Testis (tissue), 3 donors: ENCODE data around the gene TCF20. TPM values are rescaled to one million over a fixed set of nuclear protein-coding genes. Genes with fewer than 3 reads are reported as not detected.

Experiments
- DNase-seq: peaks from one replicate; pipeline ENCODE4 v3.0.0-alpha.2; 2019
- H3K27ac ChIP-seq, 2 donors: fragments of 200-600 bp; sonication (generic); one replicate each; pipeline ENCODE4 v1.5.1; 2019
- H3K27me3 ChIP-seq: fragments of 200-600 bp; sonication (generic); one replicate; pipeline ENCODE4 v1.5.1; 2019
- H3K36me3 ChIP-seq: fragments of 200-600 bp; sonication (generic); one replicate; pipeline ENCODE4 v1.5.1; 2017; ENCODE audit warnings: low read depth; ENCODE audit errors: missing control alignments
- H3K4me1 ChIP-seq: fragments of 200-600 bp; sonication (generic); one replicate; pipeline ENCODE4 v1.5.1; 2019
- H3K4me3 ChIP-seq, 2 donors: fragments of 200-600 bp; sonication (generic); one replicate each; pipeline ENCODE4 v1.5.1; 2017 to 2019
- H3K9me3 ChIP-seq: fragments of 200-600 bp; sonication (generic); one replicate; pipeline ENCODE4 v1.5.1; 2017
- CTCF ChIP-seq, 3 experiments: fragments of 450-650 bp in 2 of 3; fragments of 200-600 bp in 1 of 3; sonication (generic) in 1 of 3; IDR thresholded peaks; one replicate each; pipeline ENCODE4 v1.5.1; 2016 to 2019; ENCODE audit warnings: antibody characterized with exemption in 3 of 3, mild to moderate bottlenecking in 2 of 3, moderate library complexity in 1 of 3
- POLR2A ChIP-seq: fragments of 450-650 bp; IDR thresholded peaks from one replicate; pipeline ENCODE4 v1.6.1; 2017; ENCODE audit warnings: antibody characterized with exemption, mild to moderate bottlenecking, moderate library complexity
- WGBS, 2 donors: methylation state at CpG; one replicate each; pipeline ENCODE4 v1.1.5; 2018; 5-methylcytosine and 5-hydroxymethylcytosine counted together
- intact Hi-C: fragments of 100-400 bp; cut with DNase I; formaldehyde crosslinking; loops from one replicate; pipeline ENCODE4 v1.15.1; 2023; ENCODE audit warnings: low total_unique reads
- polyA plus RNA-seq: library from polyadenylated mRNA; stranded (reverse); fragments of 350-450 nt; fragmentation: Illumina TruSeq; extraction: RNeasy Lipid Tissue Mini Kit (QIAGEN cat#74804); gene quantifications from one replicate; pipeline ENCODE4 v1.2.3, GENCODE V29; 2014; ENCODE audit warnings: low read depth, low replicate concordance; ENCODE audit not compliant: insufficient read depth
- total RNA-seq, 2 donors: library from RNA; depleted of rRNA; stranded (reverse); fragments of >200 nt; gene quantifications; one replicate each; pipeline ENCODE4 v1.2.3, GENCODE V29; 2016

Gene TCF20
- total and polyA plus RNA-seq, 3 donors from 2014 or later: 40.5 to 44.8 (median 41.6) TPM

GRCh38 chr22:42287174-42287890 is 16.9 kb upstream of the TCF20 start:
- Histone ChIP-seq H3K27me3 (no peaks in the 10 kb centered on the region), H3K27ac (no peak overlapping the region), H3K36me3 (no peaks in the 10 kb centered on the region), H3K9me3 (no peaks in the 10 kb centered on the region), H3K4me1 (peaks cover 17% of the 10 kb centered on the region), H3K4me3 (no peak overlapping the region)
- intact Hi-C loops: no loop called here
- TF ChIP-seq CTCF (IDR thresholded peaks at IDR 0.05) (no peak), POLR2A (no peak)
- 59 to 71% methylated on average over 7 to 8 of the region's 8 CpGs for WGBS, 2 donors
- no peak for DNase-seq

- Histone ChIP-seq H3K27me3 (no peaks in the 10 kb centered on the region), H3K4me1 (peaks cover 17% of the 10 kb centered on the region), H3K27ac (no peak overlapping the region), H3K36me3 (no peaks in the 10 kb centered on the region), H3K9me3 (no peaks in the 10 kb centered on the region), H3K4me3 (no peak overlapping the region)
- no peak for DNase-seq
- TF ChIP-seq POLR2A: no peak
- no peak for TF ChIP-seq CTCF (IDR thresholded peaks at IDR 0.05)
- intact Hi-C loops: no loop called here
- 87 to 100% methylated on average over 3 of the region's 3 CpGs for WGBS, 2 donors
Observed at GRCh38 chr22:42286205-42286604, 15.8 kb upstream of the TCF20 start.

- WGBS, 2 donors: 93 to 95% methylated on average over 5 of the region's 5 CpGs
- intact Hi-C loops: no loop called here
Observed at GRCh38 chr22:42285604-42286003, 15.2 kb upstream of the TCF20 start.

GRCh38 chr22:42284643-42285181 is 14.3 kb upstream of the TCF20 start:
- H3K27ac ChIP-seq: no peak overlapping the region
- intact Hi-C loops: no loop called here

More at GRCh38 chr22:42285604-42286003, 15.2 kb upstream of the TCF20 start:
- no peak for TF ChIP-seq POLR2A
- no peak for TF ChIP-seq CTCF (IDR thresholded peaks at IDR 0.05)
- Histone ChIP-seq H3K9me3 (no peaks in the 10 kb centered on the region), H3K36me3 (no peaks in the 10 kb centered on the region), H3K27ac (no peak overlapping the region), H3K4me3 (no peak overlapping the region), H3K27me3 (no peaks in the 10 kb centered on the region), H3K4me1 (peaks cover 17% of the 10 kb centered on the region)
- DNase-seq: no peak

More at GRCh38 chr22:42284643-42285181, 14.3 kb upstream of the TCF20 start:
- H3K4me3 ChIP-seq: no peak overlapping the region
- TF ChIP-seq POLR2A (no peak), CTCF (IDR thresholded peaks at IDR 0.05) (no peak)
- no peak for DNase-seq
- H3K9me3 ChIP-seq: no peaks in the 10 kb centered on the region
- no peaks in the 10 kb centered on the region for H3K36me3 ChIP-seq
- WGBS, 2 donors: 90 to 96% methylated on average over 11 to 14 of the region's 14 CpGs
- peaks cover 9% of the 10 kb centered on the region for H3K4me1 ChIP-seq
- no peaks in the 10 kb centered on the region for H3K27me3 ChIP-seq
